GM21360 (cell line): ENCODE results near the gene IQGAP3.

Source experiments
- ATAC-seq: cut with Tn5 transposase; IDR thresholded peaks from one replicate; pipeline ENCODE4 v1.9.1; 2021; ENCODE audit warnings: mild to moderate bottlenecking, moderate library complexity; ENCODE audit not compliant: unreplicated experiment

Gene IQGAP3

DNA sequence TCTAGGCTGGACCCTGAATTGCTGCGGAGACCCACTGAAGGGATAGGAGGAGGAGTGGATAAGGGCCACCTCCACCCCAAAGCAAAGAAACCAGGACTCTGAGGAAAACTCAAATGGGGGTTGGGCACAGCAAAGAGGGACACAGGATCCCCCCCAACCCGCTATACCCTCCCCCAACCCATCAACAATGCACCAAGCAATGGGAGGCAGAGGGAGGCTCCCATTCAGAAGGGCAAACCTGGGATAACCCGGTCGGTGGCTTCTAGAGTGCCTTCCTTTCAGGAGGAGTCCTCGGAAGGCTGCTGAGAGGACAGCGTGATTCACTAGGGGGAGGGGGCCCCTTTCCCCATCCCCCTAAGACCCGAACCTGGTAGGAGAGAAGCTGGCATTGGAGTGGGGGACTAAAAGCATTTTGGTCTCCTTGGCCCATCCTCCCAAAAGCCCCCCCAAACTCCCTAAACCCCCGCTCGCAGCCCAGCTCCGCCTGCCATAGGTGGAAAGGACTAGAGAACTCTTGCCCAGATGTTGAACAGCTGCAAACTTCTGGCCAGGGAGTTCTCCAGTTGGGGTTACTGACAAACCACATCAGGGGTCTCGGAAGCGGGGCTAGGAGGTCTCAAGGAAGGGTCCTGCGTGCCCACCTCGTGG lies 73.0 kb downstream of the IQGAP3 start:
- no peak for ATAC-seq

DNA sequence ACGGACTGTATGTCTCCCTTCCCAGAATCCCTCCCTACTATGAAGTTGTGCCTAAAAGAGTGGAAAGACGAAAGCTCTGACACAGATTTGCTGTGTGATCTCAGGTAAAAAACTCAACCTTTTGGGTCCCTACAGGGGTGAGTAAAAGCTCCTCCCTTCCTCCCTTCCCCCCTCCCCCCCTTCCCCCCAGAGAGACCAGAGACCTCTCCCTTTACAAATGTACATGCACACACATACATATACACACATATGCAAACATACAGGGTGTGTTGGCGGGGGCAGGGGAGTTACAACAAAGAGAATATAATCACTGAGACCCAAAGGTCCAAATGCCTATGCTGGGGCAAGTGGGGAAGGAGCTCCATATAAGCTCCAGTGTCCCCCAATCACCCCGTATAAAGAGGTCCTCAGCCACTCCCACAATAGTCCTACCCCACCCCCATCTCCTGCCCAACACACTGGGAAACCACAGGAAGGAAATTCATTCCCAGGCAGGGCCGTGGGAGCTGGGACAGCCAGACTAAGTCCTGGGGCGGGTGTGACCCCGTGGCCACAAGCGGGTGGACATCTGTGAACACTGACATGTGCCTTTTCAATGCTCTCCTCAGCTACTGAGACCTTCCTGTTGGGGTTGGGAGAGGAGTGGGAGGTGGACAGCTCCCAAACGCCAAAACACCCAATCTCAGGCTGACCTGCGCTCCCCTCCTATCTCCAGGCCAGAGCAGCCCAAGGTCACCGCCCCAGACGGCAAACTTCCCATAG lies 73.8 kb downstream of the IQGAP3 start:
- no peak for ATAC-seq

DNA sequence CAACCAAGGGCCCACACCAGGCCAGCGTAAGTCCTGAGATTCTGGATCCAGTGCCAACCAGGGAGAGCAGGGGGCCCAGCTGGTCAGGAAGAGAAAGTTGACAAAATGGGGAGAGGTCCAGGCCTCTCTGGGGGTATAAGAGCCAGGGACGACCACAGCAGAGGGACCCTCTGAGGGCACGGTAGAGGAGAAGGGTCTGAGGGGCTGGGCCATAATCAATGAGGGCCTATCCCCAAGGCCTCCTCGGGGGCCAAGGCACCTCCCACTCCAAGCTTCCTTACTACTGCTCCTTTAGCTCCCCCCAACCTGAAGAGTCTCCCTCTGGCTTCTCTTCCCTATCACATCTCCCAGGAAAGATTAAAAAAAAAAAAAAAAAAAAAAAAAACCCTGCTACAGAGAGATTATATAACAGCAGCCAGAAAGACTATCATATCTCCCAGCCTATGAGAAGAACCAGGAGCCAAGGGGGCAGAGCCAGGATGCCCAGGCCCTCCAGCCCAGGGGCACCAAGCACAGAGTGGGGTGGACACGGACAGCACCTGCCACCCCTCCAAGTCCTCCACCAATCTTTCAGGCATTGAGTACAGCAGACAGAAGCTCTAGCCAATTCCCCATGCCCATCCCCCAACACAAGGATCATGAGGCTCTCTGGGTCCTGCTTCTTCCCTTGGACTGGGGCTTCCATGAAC lies 74.5 kb downstream of the IQGAP3 start:
- ATAC-seq = no peak

DNA sequence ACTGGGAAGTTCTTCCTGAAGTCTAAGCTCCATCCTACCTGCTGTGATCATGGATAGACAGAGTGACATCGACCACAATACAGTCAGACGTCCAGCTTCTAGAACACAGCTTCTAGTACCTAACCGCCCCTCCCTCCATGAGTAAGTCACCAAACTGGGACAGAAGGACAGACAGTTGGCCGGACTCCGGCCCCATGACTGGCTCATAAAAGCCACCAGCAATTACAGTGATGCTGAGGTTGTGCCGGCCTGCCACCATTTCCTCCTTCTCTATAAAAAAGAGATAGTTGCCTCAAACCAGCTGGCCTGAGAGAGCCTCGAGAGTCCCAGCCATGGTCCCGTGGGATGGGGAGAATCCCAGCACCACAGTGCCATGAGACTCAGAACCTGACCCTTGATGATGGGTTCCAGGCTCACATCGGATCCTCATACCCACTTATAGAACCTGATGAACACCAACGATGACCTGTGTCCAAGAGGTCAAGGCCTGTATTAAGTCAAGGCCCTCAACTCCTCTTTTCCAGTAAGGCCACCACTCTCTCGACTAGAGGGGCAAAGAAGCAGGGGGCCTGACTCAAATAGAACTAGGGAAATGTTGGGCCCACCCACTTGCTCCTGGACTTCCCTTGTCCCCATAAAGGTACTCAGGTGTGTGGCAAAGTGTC lies 75.2 kb downstream of the IQGAP3 start:
- no peak for ATAC-seq

DNA sequence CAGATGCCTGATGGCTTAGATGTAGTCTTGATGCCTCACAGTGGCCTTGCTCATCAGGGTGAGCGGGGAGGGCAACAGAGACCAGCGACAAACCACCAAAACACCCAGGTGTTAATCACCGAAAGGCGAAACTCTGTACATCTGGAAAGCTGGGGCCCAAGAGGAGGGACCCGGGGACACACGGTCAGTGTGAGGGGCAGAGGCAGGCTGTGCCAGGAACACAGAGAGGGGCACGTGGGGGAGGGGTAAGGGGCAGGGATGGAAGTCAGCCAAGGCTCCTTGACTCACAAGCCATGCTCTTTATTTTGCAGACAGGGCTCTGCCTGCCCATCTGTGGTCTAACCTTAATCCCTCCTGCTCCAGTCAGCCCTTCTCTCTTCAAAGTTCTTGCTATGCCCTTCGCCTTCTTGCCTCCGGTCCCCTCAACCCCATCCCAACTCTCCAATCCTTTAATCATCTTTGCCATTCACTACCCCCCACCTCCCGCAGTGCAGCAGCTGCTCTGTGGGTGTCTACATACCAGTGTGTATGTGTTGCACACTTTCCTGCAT lies 76.1 kb downstream of the IQGAP3 start:
- no peak for ATAC-seq

DNA sequence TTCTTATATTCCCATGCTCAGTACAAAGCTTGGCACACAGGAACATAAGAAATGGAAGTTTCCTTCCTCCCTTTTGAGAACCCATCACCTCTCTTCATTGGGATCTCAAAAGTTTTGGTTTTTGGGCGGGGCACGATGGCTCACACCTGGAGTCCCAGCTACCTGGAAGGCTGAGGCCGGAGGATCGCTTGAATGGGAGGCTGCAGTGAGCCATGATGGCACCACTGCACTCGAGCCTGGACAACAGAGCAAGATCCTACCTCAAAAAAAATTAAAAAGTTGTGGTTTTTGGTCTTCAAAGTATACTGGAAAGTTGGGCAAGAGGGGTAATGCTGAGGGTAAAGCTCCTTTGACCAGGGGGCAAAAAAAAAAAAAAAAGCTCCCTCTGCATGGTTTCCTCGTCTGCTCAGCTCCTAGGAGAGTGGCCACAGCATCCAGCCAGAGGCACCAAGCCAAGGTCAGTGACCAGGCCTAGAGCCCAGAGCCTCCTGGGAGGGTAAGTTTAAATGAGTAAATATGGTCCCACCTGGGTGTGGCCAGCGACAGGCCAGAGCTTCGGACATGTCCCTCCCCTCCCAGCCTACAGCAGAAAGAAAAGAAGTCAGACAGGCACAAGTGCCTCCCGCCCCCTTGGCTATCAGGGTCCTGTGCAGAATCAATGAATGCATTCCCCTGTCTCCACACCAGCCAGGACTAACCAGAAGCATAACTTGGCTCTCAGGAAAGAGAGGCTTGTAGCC lies 76.8 kb downstream of the IQGAP3 start:
- no peak for ATAC-seq

DNA sequence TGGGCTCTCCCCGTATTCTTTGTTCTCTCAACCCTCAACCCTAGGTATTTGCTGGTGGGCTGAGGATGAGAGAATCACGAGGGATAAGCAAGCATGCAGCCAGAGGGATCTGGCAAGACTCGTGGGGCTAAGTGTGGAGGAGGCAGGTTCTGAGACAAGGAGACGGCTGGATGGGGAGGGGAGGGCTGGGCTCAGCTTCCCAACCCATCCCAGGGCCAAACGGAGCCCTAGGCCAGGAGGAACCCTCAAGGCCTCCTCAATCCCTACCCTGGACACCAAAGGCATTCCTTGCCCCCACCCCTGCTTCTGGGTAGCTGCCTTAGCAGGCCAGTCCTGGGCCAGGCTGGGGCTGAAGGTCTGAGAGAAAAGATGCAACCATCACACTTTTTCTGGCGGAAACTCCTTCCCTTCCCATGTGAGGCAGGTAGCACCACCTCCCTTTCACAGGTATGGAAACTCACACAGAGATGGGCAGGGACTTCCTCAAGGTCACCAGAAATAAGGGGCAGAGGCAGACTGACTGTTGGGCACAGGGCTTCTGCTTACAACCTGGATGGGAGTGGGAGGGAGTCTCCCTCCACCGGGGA lies 78.0 kb downstream of the IQGAP3 start:
- ATAC-seq = no peak

DNA sequence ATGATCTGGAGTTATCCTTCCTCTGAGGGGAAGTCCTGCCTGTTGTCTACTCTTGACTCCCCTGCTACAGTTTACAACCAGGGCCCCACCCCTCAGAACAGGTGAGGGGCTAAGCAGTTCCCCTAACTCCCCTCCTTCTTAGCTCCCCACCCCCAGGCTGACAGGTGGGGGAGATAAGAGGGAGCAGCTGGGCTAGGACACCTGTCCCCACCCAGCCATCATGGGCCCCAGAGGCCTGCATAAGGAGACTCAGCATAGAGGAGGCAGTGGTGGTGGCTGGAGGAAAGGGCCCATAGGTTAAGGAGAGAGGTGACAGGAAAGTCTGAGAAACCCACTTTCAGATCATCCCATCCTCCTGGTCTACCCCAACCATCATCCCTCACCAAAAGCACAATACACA lies 78.6 kb downstream of the IQGAP3 start:
- ATAC-seq = no peak

DNA sequence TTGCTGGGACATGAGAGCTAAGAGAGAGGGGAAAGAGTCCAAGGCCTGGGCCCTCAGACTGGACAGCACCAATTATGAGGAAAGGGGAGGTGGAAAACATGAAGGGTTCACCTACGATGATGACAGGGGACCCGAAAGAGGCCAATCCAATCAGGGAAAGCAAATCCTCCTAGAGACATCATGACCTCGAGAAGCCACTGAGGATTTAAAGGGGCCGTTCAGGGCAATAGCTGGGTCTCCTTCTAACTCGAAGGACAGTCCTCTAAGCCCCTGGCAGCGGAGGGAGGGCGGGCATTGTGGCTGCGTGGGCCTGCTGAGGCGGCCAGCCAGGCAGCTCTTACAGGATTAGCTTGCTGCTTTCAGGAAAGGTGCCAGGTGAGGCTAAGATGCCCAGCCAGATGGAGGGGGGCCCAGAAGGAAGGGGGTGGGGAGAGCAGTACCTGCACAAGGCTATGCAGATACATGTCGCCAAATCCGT lies 79.2 kb downstream of the IQGAP3 start:
- ATAC-seq = no peak

DNA sequence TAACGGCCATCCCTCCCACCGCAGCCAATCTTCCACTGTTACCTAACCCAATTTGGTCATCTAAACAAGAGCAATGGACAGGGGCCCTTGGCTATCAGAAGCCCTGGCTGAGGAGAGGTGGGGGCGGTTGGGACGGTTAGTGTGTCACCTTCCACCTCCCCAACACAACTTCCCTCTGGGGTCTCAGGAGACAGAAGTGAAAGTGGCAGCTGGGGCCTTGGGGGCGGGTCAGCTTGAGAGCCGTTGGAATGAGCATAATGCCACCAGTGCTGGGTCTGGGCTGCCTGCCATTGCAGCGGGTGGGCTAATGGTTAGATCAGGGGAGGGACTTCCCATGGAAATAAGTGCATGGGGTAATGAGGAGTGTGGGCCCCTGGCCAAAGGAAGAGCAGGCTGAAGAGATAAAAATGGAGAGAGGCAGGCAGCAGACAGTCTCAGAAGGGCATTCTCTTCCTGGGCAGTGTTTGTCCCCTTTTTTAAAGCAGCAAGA lies 79.7 kb downstream of the IQGAP3 start:
- no peak for ATAC-seq

DNA sequence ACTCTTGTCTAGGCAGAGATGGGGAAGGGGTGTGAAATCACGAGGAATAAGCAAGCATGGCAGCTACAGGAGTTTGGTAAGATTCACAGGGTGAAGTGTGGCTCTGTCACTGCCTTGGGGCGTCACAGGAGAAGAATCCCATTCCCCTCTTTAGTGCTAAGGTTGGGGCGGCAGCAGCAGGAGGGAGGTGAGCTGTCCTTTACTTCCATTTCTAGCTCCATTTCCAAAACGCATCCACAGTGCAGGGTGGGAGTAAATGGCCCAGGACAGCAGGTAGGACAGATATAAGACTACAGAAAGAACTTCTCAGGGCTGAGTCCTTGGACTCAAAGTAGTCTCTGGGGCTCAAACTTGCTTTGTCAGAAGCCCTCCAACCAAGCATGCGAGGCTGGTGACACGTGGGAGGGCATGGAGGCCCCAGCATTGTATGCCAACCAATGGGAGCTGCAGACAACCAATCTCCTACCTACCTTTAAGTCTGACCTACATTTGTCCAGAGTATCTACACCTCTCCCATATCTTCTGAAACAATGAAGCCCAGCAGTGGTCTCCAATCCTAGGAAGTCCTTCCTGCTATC lies 80.3 kb downstream of the IQGAP3 start:
- ATAC-seq = no peak

DNA sequence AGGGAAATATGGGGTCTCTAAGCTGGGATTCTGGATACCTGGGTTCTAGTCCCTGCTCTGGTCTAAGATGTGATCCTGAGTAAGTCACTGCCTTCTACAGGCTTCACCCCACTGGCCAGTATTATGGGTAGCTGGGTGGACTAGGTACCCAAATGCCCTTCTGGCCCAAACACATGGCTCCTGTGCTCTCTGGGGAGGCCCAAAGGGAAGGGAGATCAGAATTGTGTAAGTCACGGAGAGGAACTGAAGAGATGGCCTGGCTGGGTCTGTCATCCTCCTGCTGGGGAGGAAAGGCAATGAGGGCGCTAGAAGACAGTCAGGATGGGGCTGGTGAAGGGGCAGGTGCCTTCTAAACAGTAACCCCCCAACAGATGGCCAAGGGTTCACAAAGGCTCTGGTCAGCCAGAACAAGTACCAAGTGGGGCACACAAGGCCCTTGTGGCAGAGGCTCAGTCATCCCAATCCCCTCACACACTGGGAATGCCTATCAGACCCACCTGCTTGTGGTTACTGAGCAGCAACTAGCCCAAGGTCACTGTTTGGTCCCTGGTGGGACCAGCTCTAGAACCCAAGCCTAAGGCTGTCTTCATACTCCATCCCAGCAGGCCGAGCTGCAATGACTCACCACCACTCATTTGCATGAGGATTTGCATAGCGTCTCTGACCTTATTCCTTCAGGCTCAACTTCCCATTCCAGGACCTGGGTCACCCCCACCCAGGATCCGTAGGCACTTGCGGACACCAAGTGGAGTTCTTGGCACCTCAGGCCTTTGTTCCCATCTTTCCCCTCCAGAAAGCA lies 81.0 kb downstream of the IQGAP3 start:
- ATAC-seq = no peak

DNA sequence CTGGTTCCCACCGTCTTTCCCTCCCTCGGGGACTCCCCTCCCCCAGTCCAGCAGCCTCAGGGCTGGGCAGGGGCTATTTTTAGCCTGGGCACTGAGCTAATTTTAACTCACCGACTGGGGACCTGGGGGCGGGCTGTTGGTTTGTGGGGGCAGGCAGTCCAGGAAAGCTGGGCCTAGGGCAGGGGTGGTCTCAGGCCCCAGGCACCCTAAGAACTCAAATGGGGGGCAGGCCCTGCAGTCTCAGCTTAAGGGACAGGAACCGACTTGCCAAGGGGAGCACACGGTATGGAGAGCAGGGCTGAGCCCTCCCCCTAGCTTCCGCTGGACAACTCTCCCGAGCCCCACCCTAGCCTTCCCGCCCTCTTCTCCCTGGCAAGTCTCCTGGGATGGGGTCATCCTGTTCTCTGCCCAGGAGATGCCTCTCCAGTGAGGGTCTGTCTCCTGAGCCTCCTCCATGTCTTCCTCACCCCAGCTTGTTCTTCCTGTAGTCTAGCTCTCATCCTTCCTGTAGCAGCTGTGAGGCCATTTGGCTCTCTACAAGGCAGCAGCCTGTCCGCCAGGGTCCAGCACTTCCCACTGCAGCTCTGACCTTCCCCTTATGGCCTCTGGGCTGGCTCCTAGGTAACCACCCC lies 81.8 kb downstream of the IQGAP3 start:
- ATAC-seq = no peak

DNA sequence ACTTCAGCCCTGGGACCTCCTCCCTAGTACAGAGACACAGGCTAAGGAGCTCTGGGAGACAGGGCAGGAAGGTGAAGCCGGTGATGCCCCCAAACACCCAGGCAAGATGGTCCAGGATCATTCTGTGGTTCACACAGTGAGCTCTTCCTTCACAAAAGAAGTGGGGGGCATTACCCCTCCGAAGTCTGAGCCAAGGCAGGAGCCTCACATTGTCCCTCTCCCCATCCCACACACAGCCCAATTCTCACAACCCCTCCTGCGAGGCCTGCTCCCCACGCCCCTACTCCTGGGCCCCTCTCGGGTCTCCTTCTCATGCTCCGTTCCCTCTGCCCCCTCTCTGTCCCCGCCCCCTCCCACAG lies 82.5 kb downstream of the IQGAP3 start:
- ATAC-seq = no peak

DNA sequence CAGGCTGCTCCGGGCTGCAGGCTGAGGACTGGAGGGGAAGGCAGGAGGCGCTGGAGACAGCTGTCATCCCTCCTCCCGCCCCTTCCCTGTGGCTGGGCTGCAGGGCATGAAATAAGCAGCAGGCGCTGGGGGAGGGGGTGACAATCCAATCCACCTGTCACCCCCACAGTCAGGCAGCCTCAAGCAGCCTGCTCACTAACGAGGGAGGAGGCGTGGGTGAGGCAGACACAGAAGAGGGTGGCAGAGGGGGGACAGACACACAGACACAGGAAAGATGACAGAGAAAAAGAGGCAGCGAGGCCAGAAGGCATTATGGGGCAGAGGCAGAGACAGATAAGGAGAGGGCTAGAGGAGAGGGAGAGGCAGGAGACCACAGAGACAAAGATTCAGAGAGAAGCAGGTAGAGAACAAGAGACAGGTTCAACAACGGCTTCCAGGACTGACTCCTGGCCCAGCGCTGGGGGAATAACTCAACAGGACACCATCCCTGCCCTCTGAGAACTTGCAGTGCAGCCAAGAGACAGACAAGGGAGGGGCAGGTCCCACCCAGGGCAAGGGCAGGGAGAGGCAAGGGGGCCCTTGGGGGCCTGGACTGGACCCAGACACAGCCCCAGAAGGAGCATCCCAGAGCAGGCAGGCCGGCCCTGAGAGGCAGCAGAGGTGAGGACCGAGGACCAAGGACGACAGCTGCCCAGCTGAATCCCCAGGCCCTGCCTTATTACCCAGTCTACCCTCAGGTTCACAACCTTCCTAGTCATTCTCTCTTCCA lies 83.0 kb downstream of the IQGAP3 start:
- ATAC-seq = no peak

DNA sequence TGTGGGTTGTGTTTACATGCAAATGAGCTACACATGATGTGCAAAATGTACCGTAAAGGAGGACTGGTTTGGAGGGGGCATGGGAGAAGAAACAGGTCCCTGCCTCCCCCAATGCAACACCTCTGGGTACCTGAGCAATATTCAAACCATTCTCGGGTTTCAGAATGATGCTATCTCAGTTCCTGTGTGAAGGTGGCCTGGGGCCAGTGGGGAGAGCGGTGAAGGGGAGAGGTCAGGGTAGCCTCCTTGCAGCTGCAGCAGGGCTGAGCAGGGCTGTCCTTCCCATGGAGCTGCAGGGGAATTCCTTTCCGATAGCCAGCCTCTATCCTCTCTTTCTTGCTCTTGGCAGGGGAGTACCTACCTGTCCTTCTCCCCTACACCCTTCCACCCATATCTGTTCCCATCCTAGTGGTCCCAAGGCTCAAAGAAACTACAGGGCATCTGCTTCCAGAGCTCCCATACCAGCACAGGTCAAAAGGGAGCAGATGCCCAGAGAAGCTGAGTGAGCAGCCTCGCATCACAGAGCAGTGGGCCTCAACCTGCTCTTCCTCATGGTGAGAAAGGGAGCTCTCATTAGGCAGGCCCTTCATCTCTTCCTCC lies 83.7 kb downstream of the IQGAP3 start:
- ATAC-seq = peak; percentile 37

DNA sequence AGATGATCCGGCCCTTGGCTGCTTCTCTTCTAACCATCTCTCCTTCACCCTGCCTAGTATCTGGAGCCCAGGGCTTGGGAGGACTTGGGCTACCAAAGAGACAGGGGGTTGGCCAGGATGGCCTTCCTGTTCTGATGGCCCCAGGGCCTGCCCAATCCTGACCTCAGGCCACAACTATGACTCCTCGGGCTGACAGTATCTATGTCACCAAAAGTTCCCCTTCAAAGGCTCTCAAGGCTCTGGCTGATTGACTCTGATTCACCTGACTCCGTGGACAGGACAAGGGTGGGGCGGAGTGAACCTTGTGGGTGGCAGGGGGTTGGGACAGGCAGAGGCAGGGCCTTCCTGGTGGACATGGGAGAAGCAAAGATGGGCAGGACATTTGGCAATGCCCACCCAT lies 84.5 kb downstream of the IQGAP3 start:
- no peak for ATAC-seq
